Measurements from ENCODE around the gene KYNU. TPM values are rescaled to one million over a fixed set of nuclear protein-coding genes. Genes with fewer than 3 reads are reported as not detected.
A peak's percentile ranks its signal among the peaks of the same experiment; 100 is the strongest.

KYNU gene
- total and polyA plus RNA-seq, 2 of the 13 experiments (the other 11 are each of a cell fraction or from before 2014, with no cell fraction given), result 21.9 to 68.6 TPM

DNA sequence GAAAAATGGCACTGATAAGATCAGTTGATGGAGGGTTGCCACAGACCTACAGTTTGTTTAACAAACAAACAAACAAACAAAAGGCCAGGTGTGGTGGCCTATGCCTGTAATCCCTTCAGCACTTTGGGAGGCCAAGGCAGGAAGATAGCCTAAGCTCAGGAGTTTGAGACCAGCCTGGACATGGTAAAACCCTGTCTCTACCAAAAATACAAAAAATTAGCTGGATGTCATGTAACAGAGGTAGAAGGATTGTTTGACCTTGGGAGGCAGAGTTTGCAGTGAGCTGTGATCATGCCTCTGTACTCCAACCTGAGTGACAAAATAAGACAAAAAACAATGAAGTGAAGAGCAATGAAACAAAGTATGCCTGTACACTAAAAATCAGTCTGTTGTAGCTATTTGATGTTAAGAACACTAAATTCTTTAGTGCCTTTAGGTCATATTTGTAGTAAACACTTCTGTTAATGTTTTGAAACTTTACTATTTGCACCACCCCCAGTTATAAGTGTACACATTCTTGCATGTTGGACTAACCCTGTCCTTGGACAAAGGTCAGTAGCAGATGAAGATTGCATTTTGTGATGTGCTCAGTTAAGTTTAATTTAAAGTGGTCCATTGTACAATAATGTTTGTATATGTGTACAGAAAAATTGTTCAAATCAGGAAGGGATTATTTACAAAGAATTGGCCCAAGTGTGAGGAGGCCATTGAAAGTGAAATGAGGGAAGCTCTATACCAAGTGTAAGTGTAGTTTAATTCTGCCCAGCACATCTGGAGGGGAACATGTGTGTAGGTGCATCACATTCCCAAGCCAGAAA lies 73.9 kb downstream of the KYNU start (continued):
- TF ChIP-seq FOXK2 (IDR thresholded peaks at IDR 0.05) (no peak), ZC3H4 (CRISPR knock-in tag; IDR thresholded peaks at IDR 0.05; ENCODE audit: borderline replicate concordance) (no peak), TFDP1 (CRISPR knock-in tag; IDR thresholded peaks at IDR 0.05; ENCODE audit: borderline replicate concordance) (peak; percentile 15; the same call in 1 of the 2 replicates), SP140L (CRISPR knock-in tag; IDR thresholded peaks at IDR 0.05; ENCODE audit: borderline replicate concordance) (no peak), KDM5A (IDR thresholded peaks at IDR 0.05; ENCODE audit: borderline replicate concordance, low read length) (0 out of 2 replicates have a peak, but pooled peaks have one; percentile 35), ZNF207 (IDR thresholded peaks at IDR 0.05; ENCODE audit: borderline replicate concordance) (no peak), ZNF577 (CRISPR knock-in tag; IDR thresholded peaks at IDR 0.05; ENCODE audit: borderline replicate concordance, low read depth) (no peak), BORCS8-MEF2B (CRISPR knock-in tag; IDR thresholded peaks at IDR 0.05) (no peak), TBX3 (IDR thresholded peaks at IDR 0.05; ENCODE audit: borderline replicate concordance) (peak; percentile 55), THAP7 (CRISPR knock-in tag; IDR thresholded peaks at IDR 0.05) (0 out of 2 replicates have a peak, but pooled peaks have one; percentile 40), THYN1 (CRISPR knock-in tag; IDR thresholded peaks at IDR 0.05; ENCODE audit: borderline replicate concordance, low read depth) (0 out of 2 replicates have a peak, but pooled peaks have one; percentile 72), SRY (CRISPR knock-in tag; IDR thresholded peaks at IDR 0.05) (no peak), SALL1 (CRISPR knock-in tag; IDR thresholded peaks at IDR 0.05) (peak; percentile 61), ZZZ3 (CRISPR knock-in tag; IDR thresholded peaks at IDR 0.05; ENCODE audit: borderline replicate concordance) (no peak), HMG20B (CRISPR knock-in tag; conservative IDR thresholded peaks at IDR 0.05) (peak; percentile 67; the same call in 1 of the 2 replicates), SMAD3 (CRISPR knock-in tag; IDR thresholded peaks at IDR 0.05) (peak; percentile 88), ARID2 (CRISPR knock-in tag; IDR thresholded peaks at IDR 0.05; ENCODE audit: borderline replicate concordance) (peak; percentile 83), RFX5 (IDR thresholded peaks at IDR 0.05; ENCODE audit: low read depth, low read length) (no peak), CCDC6 (CRISPR knock-in tag; IDR thresholded peaks at IDR 0.05) (peak; percentile 41; the same call in 1 of the 2 replicates), TCF7 (IDR thresholded peaks at IDR 0.05; ENCODE audit: low read depth) (0 out of 2 replicates have a peak, but pooled peaks have one; percentile 55), MATR3 (CRISPR knock-in tag; IDR thresholded peaks at IDR 0.05) (no peak), NR2C2 (CRISPR knock-in tag; IDR thresholded peaks at IDR 0.05; ENCODE audit: borderline replicate concordance) (peak; percentile 65; the same call in 1 of the 2 replicates), RBAK (CRISPR knock-in tag; IDR thresholded peaks at IDR 0.05) (no peak), ZFY (CRISPR knock-in tag; IDR thresholded peaks at IDR 0.05) (no peak), LRRFIP1 (CRISPR knock-in tag; conservative IDR thresholded peaks at IDR 0.05) (no peak), KLF9 (CRISPR knock-in tag; IDR thresholded peaks at IDR 0.05; ENCODE audit: low read depth) (0 out of 2 replicates have a peak, but pooled peaks have one; percentile 56)

Data from HepG2 (cell line).